ENCODE results near the gene CD68. TPM values are rescaled to one million over a fixed set of nuclear protein-coding genes. Genes with fewer than 3 reads are reported as not detected.
A peak's percentile ranks its signal among the peaks of the same experiment; 100 is the strongest.

Gene CD68
- total RNA-seq, 6 experiments from 2014 or later = 31.6 to 179 (median 51.1) TPM

DNA sequence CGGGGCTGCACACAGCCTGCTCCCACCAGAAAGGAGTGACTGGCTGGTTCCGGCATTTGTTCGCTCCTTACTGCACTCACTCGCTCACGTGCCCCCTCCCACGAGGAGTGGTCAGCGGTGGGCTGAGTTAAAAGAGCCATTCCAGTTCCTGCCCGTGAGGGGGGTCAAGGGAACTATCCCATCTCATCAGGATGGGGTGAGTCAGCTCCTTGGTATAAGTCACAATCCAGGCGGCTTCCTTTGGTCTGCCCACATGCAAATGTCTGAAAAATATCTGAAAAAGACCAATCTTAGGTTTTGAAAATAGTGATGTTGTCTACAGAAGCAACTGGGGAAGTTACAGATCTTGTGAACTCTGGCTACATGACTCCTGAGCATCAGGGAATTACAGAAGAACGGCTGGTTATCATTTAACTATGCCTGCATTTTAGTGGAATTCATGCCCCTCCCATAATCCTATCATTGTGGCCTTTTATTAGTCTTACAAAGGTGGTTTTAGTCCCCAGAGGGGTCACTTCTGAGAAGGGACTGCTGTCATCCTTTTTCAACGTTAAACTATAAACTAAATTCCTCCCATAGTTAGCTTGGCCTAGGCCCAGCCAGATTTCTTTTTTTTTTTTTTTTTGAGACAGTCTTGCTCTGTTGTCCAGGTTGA, 40.4 kb upstream of the CD68 start:
- no peak for TF ChIP-seq POLR2A (IDR thresholded peaks at IDR 0.05)
- TF ChIP-seq, protein P1, sequence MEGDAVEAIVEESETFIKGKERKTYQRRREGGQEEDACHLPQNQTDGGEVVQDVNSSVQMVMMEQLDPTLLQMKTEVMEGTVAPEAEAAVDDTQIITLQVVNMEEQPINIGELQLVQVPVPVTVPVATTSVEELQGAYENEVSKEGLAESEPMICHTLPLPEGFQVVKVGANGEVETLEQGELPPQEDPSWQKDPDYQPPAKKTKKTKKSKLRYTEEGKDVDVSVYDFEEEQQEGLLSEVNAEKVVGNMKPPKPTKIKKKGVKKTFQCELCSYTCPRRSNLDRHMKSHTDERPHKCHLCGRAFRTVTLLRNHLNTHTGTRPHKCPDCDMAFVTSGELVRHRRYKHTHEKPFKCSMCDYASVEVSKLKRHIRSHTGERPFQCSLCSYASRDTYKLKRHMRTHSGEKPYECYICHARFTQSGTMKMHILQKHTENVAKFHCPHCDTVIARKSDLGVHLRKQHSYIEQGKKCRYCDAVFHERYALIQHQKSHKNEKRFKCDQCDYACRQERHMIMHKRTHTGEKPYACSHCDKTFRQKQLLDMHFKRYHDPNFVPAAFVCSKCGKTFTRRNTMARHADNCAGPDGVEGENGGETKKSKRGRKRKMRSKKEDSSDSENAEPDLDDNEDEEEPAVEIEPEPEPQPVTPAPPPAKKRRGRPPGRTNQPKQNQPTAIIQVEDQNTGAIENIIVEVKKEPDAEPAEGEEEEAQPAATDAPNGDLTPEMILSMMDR (IDR thresholded peaks at IDR 0.05) = no peak
- Histone ChIP-seq H3K36me3 (no peaks in the 10 kb centered on the region), H3K9me3 (no peaks in the 10 kb centered on the region), H3K4me3 (no peak overlapping the region), H3K27me3 (no peaks in the 10 kb centered on the region), H3K27ac (no peak overlapping the region), H3K4me1 (peaks cover 0 to 6% (median 0%) of the 10 kb centered on the region in 4 donors)
- WGBS (ENCODE audit: insufficient coverage, low coverage, low lambda C conversion rate, missing lambda C conversion rate) = 55% methylated on average over 7 of the region's 11 CpGs
- intact Hi-C loops (cut with DNase I) = no loop called here
- DNase-seq = no peak
- ATAC-seq = no peak

GRCh38 chr17:7541074-7541621, 38.3 kb upstream of the CD68 start:
- H3K4me3 ChIP-seq = no peak overlapping the region
- no peaks in the 10 kb centered on the region for H3K9me3 ChIP-seq
- WGBS (ENCODE audit: insufficient coverage, low coverage, low lambda C conversion rate, missing lambda C conversion rate) = 56% methylated on average over 7 of the region's 9 CpGs
- no peaks in the 10 kb centered on the region for H3K36me3 ChIP-seq
- ATAC-seq (peak; percentile 47 to 69 (median 53)), DNase-seq (no peak)
- H3K4me1 ChIP-seq = peaks cover 0 to 6% (median 0%) of the 10 kb centered on the region in 4 donors
- no peaks in the 10 kb centered on the region for H3K27me3 ChIP-seq
- TF ChIP-seq, protein P1 (IDR thresholded peaks at IDR 0.05) = no peak
- no peak for TF ChIP-seq POLR2A (IDR thresholded peaks at IDR 0.05)
- H3K27ac ChIP-seq = no peak overlapping the region
- intact Hi-C loops (cut with DNase I) = no loop called here

GRCh38 chr17:7544911-7545310, 34.5 kb upstream of the CD68 start:
- ATAC-seq (no peak), DNase-seq (no peak)
- Histone ChIP-seq H3K27me3 (no peaks in the 10 kb centered on the region), H3K9me3 (no peaks in the 10 kb centered on the region), H3K4me3 (no peak overlapping the region), H3K27ac (no peak overlapping the region), H3K36me3 (no peaks in the 10 kb centered on the region), H3K4me1 (peaks cover 0 to 10% (median 0%) of the 10 kb centered on the region in 4 donors)
- 65% methylated on average over 6 of the region's 6 CpGs for WGBS (ENCODE audit: insufficient coverage, low coverage, low lambda C conversion rate, missing lambda C conversion rate)
- TF ChIP-seq, protein P1 (IDR thresholded peaks at IDR 0.05) = no peak
- no peak for TF ChIP-seq POLR2A (IDR thresholded peaks at IDR 0.05)
- intact Hi-C loops (cut with DNase I) = no loop called here

- TF ChIP-seq, protein P1 (IDR thresholded peaks at IDR 0.05) = peak in 1 of 4 donors; percentile 11
- TF ChIP-seq POLR2A (IDR thresholded peaks at IDR 0.05) = peak; percentile 47
- WGBS (ENCODE audit: insufficient coverage, low coverage, low lambda C conversion rate, missing lambda C conversion rate) = 2% methylated on average over 11 of the region's 65 CpGs
- no peaks in the 10 kb centered on the region for H3K36me3 ChIP-seq
- no peaks in the 10 kb centered on the region for H3K27me3 ChIP-seq
- intact Hi-C loops (cut with DNase I) = no loop called here
- H3K4me1 ChIP-seq = peaks cover 0 to 4% (median 0%) of the 10 kb centered on the region in 4 donors
- peak within 1 kb of the TSS; percentile 55 to 71 (median 58) for H3K4me3 ChIP-seq
- no peaks in the 10 kb centered on the region for H3K9me3 ChIP-seq
- peak; percentile 82 to 85 (median 84) for ATAC-seq
- DNase-seq = peak; percentile 69 to 75 (median 75)
- peak within 1 kb of the TSS; percentile 53 to 70 (median 68) for H3K27ac ChIP-seq
Observed at GRCh38 chr17:7548585-7549400, 30.6 kb upstream of the CD68 start, which contains the start of gene TNFSF12. TNFSF12 (plus strand) TSS chr17:7549058; CDS start chr17:7549154, 96 bp downstream.
